Measurements from ENCODE around the gene CNNM2. TPM values are rescaled to one million over a fixed set of nuclear protein-coding genes. Genes with fewer than 3 reads are reported as not detected.

CNNM2 gene
- total and polyA plus RNA-seq, 2 donors (not counting 1 experiment from before 2014, with no cell fraction given): 6.6 to 21.6 TPM

DNA sequence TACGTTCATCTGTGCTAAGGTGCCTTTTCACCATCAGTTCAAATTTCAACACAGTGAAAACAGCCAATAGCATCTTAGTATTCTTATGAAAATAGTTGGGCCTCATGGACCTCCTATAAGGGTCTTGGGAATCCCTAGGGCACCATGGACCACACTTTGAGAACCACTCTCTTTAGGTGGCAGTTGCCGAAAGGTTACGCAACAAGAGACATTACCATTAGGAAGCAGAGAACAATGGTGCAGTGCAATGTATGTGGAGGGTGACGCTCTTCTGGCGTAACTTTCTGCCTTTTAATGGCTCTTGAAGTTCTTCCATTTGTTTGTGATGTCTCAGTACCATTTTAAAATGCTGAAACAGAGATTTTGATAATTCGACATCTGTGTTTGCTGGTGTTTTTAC is 131.1 kb downstream of the CNNM2 start:
- H3K4me3 ChIP-seq (ENCODE audit: control extremely low read depth in 1 of 5, extremely low read depth in 1 of 5, insufficient read depth in 1 of 5, low read depth in 2 of 5, low read length in 4 of 5): no peak overlapping the region
- H3K79me2 ChIP-seq (ENCODE audit: control insufficient read depth, insufficient read depth, low read length): no peaks in the 10 kb centered on the region
- ATAC-seq (ENCODE audit: low read depth) (no peak), DNase-seq (no peak)
- no peaks in the 10 kb centered on the region for H4K20me1 ChIP-seq (ENCODE audit: control insufficient read depth, insufficient read depth, low read length, poor library complexity, severe bottlenecking)
- CTCF ChIA-PET: interaction anchor here (0.5 kb wide), 1 partner anchor 110 kb away, joined by 3 read pairs; no protein-coding TSS in a partner anchor
- H3K27me3 Mint-ChIP-seq: no peaks in the 10 kb centered on the region
- H2AFZ ChIP-seq (ENCODE audit: insufficient read depth, low read depth, low read length, poor library complexity, severe bottlenecking): no peak overlapping the region
- H3K9ac ChIP-seq (ENCODE audit: low read length): no peak overlapping the region
- H3K27me3 ChIP-seq (replicated peaks in 1 of 4; ENCODE audit: control extremely low read depth in 1 of 4, control insufficient read depth in 3 of 4, insufficient read depth in 4 of 4, low read length in 3 of 4): no peaks in the 10 kb centered on the region
- 100% methylated on average over 2 of the region's 6 CpGs for WGBS (ENCODE audit: insufficient coverage)
- H3K9me3 ChIP-seq (ENCODE audit: control extremely low read depth in 1 of 3, control insufficient read depth in 2 of 3, insufficient read depth in 1 of 3, low read length in 2 of 3): no peaks in the 10 kb centered on the region
- H3K36me3 ChIP-seq (replicated peaks in 1 of 2; ENCODE audit: control extremely low read depth in 1 of 2, control insufficient read depth in 1 of 2, extremely low read depth in 1 of 2, insufficient read depth in 2 of 2, low read length in 1 of 2): peaks cover 1 to 2% of the 10 kb centered on the region in 2 experiments
- no peaks in the 10 kb centered on the region for H3K4me1 ChIP-seq (ENCODE audit: control insufficient read depth in 2 of 2, insufficient read depth in 2 of 2, low read length in 2 of 2)
- no peak overlapping the region for H3K27ac ChIP-seq (ENCODE audit: low read length in 2 of 2)
- POLR2A ChIA-PET: no interaction called here
- H3K9me3 Mint-ChIP-seq (ENCODE audit: insufficient read depth): no peaks in the 10 kb centered on the region
- H3K4me2 ChIP-seq (replicated peaks; ENCODE audit: low read depth, low read length, poor library complexity, severe bottlenecking): no peak overlapping the region
- TF ChIP-seq, protein P1, sequence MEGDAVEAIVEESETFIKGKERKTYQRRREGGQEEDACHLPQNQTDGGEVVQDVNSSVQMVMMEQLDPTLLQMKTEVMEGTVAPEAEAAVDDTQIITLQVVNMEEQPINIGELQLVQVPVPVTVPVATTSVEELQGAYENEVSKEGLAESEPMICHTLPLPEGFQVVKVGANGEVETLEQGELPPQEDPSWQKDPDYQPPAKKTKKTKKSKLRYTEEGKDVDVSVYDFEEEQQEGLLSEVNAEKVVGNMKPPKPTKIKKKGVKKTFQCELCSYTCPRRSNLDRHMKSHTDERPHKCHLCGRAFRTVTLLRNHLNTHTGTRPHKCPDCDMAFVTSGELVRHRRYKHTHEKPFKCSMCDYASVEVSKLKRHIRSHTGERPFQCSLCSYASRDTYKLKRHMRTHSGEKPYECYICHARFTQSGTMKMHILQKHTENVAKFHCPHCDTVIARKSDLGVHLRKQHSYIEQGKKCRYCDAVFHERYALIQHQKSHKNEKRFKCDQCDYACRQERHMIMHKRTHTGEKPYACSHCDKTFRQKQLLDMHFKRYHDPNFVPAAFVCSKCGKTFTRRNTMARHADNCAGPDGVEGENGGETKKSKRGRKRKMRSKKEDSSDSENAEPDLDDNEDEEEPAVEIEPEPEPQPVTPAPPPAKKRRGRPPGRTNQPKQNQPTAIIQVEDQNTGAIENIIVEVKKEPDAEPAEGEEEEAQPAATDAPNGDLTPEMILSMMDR (IDR thresholded peaks at IDR 0.05): no peak
- TF ChIP-seq EZH2 (IDR thresholded peaks at IDR 0.05; ENCODE audit: borderline replicate concordance, insufficient read depth, low read depth, low read length, poor library complexity, severe bottlenecking): no peak
- intact Hi-C loops (cut with micrococcal nuclease): no loop called here
- no peak overlapping the region for H3K27ac Mint-ChIP-seq
- H3K4me1 Mint-ChIP-seq: peaks cover 4% of the 10 kb centered on the region
- H3K4me3 Mint-ChIP-seq: no peak overlapping the region

DNA sequence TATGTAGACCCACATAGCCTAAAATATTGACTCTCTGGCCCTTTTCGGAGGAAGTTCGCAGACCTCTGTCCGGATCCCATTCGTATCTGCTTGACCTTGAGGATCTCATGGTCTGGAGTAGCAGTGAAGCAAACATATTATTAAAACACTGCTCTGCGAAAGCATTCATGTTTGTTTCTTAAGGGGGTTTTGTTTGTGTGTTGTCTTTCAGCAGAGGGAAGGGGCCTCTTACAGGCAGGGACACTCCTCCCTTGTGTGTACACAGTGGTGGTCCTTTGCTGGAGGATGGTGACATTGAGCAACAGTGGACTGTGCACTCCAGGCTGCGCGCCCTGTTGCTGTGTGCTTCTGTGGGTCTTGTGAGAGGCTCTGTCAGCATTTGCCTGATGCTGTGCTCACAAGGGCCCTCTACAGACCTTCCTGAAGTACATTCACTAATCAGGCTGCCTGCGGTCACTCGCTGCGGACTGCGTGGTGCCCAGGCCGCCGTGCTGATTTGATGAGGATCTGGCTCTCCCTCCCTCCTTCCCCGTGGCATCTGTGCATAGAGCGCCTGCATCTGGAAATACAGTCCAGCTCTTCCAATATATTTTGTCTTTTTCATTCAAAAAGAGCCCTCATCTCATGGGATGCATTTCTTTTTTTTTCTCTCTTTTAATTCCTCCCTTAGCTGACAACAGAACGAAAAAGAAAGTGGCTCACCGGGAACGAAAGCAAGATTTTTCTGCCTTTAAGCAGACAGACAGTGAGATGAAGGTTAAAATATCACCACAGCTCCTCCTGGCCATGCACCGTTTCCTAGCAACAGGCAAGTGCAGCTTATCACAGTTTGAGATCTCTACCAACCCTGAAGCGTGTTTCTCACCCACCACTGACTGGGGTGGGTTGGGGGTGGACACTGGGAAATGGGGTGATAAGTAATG is 135.8 kb downstream of the CNNM2 start:
- peaks cover 4% of the 10 kb centered on the region for H3K4me1 Mint-ChIP-seq
- 39% methylated on average over 11 of the region's 20 CpGs for WGBS (ENCODE audit: insufficient coverage)
- H3K4me2 ChIP-seq (replicated peaks; ENCODE audit: low read depth, low read length, poor library complexity, severe bottlenecking): peak overlapping the region; percentile 24
- no peaks in the 10 kb centered on the region for H3K27me3 Mint-ChIP-seq
- H3K27ac ChIP-seq (ENCODE audit: low read length in 2 of 2): no peak overlapping the region
- no peak for DNase-seq
- no peak for ATAC-seq (ENCODE audit: low read depth)
- no peak overlapping the region for H2AFZ ChIP-seq (ENCODE audit: insufficient read depth, low read depth, low read length, poor library complexity, severe bottlenecking)
- no peaks in the 10 kb centered on the region for H3K79me2 ChIP-seq (ENCODE audit: control insufficient read depth, insufficient read depth, low read length)
- no peaks in the 10 kb centered on the region for H3K4me1 ChIP-seq (ENCODE audit: control insufficient read depth in 2 of 2, insufficient read depth in 2 of 2, low read length in 2 of 2)
- H4K20me1 ChIP-seq (ENCODE audit: control insufficient read depth, insufficient read depth, low read length, poor library complexity, severe bottlenecking): no peaks in the 10 kb centered on the region
- H3K36me3 ChIP-seq (replicated peaks in 1 of 2; ENCODE audit: control extremely low read depth in 1 of 2, control insufficient read depth in 1 of 2, extremely low read depth in 1 of 2, insufficient read depth in 2 of 2, low read length in 1 of 2): peaks cover 2% of the 10 kb centered on the region in 2 experiments
- H3K27me3 ChIP-seq (replicated peaks in 1 of 4; ENCODE audit: control extremely low read depth in 1 of 4, control insufficient read depth in 3 of 4, insufficient read depth in 4 of 4, low read length in 3 of 4): no peaks in the 10 kb centered on the region
- POLR2A ChIA-PET: no interaction called here
- H3K4me3 Mint-ChIP-seq: peak overlapping the region; percentile 40
- TF ChIP-seq, protein P1 (IDR thresholded peaks at IDR 0.05): no peak
- no peak for TF ChIP-seq EZH2 (IDR thresholded peaks at IDR 0.05; ENCODE audit: borderline replicate concordance, insufficient read depth, low read depth, low read length, poor library complexity, severe bottlenecking)
- H3K9me3 Mint-ChIP-seq (ENCODE audit: insufficient read depth): no peaks in the 10 kb centered on the region
- CTCF ChIA-PET: interaction anchor here (1.3 kb wide), 1 partner anchor 190 kb away, joined by 3 read pairs; no protein-coding TSS in a partner anchor
- intact Hi-C loops (cut with micrococcal nuclease): no loop called here
- H3K27ac Mint-ChIP-seq: no peak overlapping the region
- no peak overlapping the region for H3K9ac ChIP-seq (ENCODE audit: low read length)
- no peaks in the 10 kb centered on the region for H3K9me3 ChIP-seq (ENCODE audit: control extremely low read depth in 1 of 3, control insufficient read depth in 2 of 3, insufficient read depth in 1 of 3, low read length in 2 of 3)
- no peak overlapping the region for H3K4me3 ChIP-seq (ENCODE audit: control extremely low read depth in 1 of 5, extremely low read depth in 1 of 5, insufficient read depth in 1 of 5, low read depth in 2 of 5, low read length in 4 of 5)
